ENCODE data around the gene MAN1A2.

MAN1A2 gene

DNA sequence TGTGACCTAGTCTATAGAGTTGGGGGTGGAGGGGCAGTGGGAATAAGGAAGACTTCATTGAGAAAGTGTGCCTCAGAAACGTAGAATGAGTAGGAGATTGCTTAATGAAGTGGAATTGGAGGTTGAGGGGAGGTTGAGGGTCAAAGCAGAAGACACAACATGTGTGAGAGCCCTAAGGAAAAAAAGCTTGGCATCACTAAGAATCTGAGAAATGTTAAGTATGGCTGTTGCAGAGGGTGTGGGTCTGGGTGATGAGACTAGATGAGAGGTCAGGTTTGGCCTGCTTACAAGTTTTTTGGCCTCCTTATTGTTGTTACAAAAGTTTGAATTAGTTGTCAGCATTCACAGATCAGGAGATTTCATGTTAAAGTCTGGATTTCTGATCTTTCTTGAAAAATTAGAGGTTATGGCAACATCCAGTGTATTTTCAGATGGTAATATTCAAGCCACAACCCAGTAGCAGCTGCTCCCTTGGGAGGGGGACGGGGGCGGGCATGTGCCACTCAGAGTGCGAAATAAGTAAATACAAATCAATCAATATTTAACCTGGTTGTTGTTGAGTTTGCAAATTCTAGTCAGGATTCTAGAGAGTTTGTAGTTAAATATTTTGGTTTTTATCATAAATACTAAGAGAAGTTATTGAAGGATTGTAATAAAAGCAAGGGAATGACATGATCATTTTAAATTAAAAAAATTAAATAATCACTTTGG is 4.3 kb downstream of the MAN1A2 start:
- peak; percentile 80 for DNase-seq (ENCODE audit: low read depth)
- H3K4me3 ChIP-seq (ENCODE audit: low read length): no peak overlapping the region
- TF ChIP-seq, protein P1, sequence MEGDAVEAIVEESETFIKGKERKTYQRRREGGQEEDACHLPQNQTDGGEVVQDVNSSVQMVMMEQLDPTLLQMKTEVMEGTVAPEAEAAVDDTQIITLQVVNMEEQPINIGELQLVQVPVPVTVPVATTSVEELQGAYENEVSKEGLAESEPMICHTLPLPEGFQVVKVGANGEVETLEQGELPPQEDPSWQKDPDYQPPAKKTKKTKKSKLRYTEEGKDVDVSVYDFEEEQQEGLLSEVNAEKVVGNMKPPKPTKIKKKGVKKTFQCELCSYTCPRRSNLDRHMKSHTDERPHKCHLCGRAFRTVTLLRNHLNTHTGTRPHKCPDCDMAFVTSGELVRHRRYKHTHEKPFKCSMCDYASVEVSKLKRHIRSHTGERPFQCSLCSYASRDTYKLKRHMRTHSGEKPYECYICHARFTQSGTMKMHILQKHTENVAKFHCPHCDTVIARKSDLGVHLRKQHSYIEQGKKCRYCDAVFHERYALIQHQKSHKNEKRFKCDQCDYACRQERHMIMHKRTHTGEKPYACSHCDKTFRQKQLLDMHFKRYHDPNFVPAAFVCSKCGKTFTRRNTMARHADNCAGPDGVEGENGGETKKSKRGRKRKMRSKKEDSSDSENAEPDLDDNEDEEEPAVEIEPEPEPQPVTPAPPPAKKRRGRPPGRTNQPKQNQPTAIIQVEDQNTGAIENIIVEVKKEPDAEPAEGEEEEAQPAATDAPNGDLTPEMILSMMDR (conservative IDR thresholded peaks at IDR 0.05; ENCODE audit: low read length): no peak

DNA sequence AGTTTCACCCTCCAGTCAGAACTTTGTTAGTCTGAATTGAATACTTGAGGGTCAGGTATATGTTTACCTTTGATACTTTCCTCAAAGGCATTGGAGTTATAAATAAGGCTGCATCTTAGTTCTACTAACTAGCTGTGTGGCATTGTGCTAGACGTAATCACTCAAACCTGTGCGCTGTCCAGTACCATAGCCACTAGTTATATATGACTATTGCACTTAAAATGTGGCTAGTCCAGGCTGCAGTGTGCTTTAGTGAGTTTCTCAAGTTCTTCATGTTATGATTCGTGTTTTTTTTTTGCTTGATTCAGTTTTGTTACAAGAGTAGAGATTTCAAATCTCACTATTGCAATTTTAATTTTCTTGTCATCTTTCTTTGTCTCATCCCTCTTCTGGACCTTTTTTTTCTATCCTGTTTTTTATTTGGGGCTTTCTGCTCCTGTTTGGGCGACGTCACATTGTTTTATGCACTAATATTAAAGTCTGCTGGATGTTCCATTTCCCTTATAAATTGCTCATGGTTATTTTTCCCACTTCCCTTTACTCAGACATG is 5.7 kb downstream of the MAN1A2 start:
- DNase-seq (ENCODE audit: low read depth): no peak
- TF ChIP-seq, protein P1 (conservative IDR thresholded peaks at IDR 0.05; ENCODE audit: low read length): no peak
- no peak overlapping the region for H3K4me3 ChIP-seq (ENCODE audit: low read length)

DNA sequence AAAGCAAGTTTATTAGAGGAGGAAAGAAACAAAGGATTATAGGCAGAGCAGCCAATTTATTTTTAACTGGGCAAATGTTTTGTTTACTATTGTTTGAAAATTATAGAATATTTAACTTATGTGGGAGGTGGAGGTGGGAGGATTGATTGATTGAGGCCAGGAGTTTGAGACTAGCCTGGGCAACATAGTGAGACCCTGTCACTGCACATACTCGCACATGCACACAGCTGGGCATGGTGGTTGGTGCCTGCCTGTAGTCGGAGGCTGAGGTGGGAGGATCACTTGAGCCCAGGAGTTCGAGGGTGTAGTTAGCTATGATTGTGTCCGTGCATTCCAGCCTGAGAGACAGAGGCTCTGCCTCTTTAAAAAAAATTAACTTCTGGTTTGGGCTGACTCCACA is 6.7 kb downstream of the MAN1A2 start:
- no peak for DNase-seq (ENCODE audit: low read depth)
- H3K4me3 ChIP-seq (ENCODE audit: low read length): no peak overlapping the region
- TF ChIP-seq, protein P1 (conservative IDR thresholded peaks at IDR 0.05; ENCODE audit: low read length): no peak

DNA sequence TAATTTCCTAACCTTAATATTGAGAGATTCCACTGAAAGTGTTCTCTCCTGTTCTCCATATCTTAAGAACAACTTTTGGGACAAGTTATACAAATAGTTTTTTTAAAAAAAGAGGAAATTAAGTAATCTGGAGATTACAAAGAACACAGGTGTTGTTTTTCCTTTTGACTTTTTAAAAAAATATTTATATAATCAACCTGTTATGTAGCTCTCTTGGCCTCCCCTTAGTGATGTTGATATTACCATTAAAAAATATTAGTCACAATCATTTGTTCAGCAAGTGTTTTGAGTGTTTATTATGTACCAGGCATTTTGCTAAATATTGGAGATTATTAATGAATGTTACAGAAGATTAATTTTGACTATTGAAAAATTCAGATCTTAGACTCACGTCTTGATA is 8.1 kb downstream of the MAN1A2 start:
- TF ChIP-seq, protein P1 (conservative IDR thresholded peaks at IDR 0.05; ENCODE audit: low read length): no peak
- no peak for DNase-seq (ENCODE audit: low read depth)
- H3K4me3 ChIP-seq (ENCODE audit: low read length): no peak overlapping the region

DNA sequence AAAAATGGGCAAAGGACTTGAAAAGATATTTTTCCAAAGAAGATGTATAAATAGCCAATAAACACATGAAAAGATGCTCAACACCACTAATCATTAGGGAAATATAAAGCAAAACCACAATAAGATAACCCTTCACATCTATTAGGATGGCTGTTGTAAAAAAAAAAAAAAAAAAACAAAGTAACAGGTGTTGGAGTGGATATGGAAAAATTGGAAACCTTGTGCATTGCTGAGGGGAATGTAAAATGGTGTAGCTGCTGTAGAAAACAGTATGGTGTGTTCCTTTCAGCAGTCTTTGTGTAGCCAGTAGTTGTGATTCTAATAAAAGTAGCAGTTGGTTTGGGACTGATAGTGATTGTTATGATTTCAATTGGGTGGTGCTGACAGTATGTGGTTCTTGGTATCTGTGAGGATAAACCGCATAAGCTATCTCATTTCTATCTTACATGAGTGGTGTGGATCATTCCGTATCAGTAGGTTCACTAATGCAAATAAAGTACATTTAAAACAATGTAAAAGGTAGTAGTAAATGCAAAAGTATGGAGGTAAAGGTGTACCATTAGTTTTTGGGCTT is 19.9 kb downstream of the MAN1A2 start:
- TF ChIP-seq, protein P1 (conservative IDR thresholded peaks at IDR 0.05; ENCODE audit: low read length): no peak
- no peak for DNase-seq (ENCODE audit: low read depth)
- H3K4me3 ChIP-seq (ENCODE audit: low read length): no peak overlapping the region

DNA sequence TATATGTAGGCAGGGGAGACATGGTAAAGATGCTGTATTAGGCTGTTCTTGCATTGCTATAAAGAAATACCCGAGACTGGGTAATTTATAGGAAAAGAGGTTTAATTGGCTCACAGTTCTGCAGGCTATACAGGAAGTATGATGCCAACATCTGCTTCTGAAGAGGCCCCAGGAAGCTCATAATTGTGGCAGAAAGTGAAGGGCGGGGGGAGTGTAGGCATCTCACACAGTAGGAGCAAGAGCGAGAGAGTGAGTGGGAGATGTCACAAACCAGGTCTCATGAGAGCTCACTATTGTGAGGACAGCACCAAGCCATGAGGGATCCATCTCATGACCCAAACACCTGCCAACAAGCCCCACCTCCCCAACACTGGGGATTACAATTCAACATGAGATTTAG is 21.1 kb downstream of the MAN1A2 start:
- DNase-seq (ENCODE audit: low read depth): no peak
- TF ChIP-seq, protein P1 (conservative IDR thresholded peaks at IDR 0.05; ENCODE audit: low read length): no peak
- no peak overlapping the region for H3K4me3 ChIP-seq (ENCODE audit: low read length)

DNA sequence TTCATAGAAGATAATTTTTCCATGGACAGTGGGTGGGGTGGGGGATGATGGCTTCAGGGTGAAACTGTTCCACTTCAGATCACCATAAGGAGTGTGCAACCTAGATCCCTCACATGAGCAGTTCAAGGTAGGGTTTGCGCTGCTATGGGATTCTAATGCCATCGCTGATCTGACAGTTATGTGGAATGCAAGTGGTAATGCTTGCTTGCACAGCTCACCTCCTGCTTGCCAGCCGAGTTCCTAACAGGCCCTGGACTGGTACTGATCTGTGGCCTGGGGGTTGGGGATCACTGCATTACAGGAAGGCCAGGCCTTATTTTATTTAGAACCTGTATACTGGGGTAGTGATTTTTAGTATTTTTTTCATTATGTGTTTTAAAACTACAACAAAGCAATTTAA is 22.0 kb downstream of the MAN1A2 start:
- TF ChIP-seq, protein P1 (conservative IDR thresholded peaks at IDR 0.05; ENCODE audit: low read length): no peak
- DNase-seq (ENCODE audit: low read depth): no peak
- no peak overlapping the region for H3K4me3 ChIP-seq (ENCODE audit: low read length)

All from AG10803 (cell line).